HG03045 (cell line): ENCODE results near the gene DAAM2.

Experiments used
- ATAC-seq: cut with Tn5 transposase; IDR thresholded peaks from one replicate; pipeline ENCODE4 v1.9.1; 2021; ENCODE audit warnings: mild to moderate bottlenecking, moderate library complexity; ENCODE audit not compliant: unreplicated experiment

The DAAM2 gene

GRCh38 chr6:39816747-39817146, 24.6 kb downstream of the DAAM2 start:
- ATAC-seq: no peak

GRCh38 chr6:39818695-39819094, 26.5 kb downstream of the DAAM2 start:
- ATAC-seq: no peak

GRCh38 chr6:39819228-39819627, 27.1 kb downstream of the DAAM2 start:
- no peak for ATAC-seq

- ATAC-seq: no peak
These were observed 27.5 kb downstream of the DAAM2 start for GRCh38 chr6:39819676-39820075.

- no peak for ATAC-seq
These were observed 28.4 kb downstream of the DAAM2 start for GRCh38 chr6:39820553-39820952.

GRCh38 chr6:39821046-39821740, 29.0 kb downstream of the DAAM2 start:
- no peak for ATAC-seq

GRCh38 chr6:39821742-39822532, 29.8 kb downstream of the DAAM2 start:
- no peak for ATAC-seq

- no peak for ATAC-seq
These were observed 31.0 kb downstream of the DAAM2 start for GRCh38 chr6:39822846-39823815.

- ATAC-seq: no peak
These were observed 32.1 kb downstream of the DAAM2 start for GRCh38 chr6:39824030-39824926.

GRCh38 chr6:39829331-39829730, 37.2 kb downstream of the DAAM2 start:
- no peak for ATAC-seq

- ATAC-seq: no peak
These were observed 38.3 kb downstream of the DAAM2 start for GRCh38 chr6:39830444-39830843.

- no peak for ATAC-seq
These were observed 39.5 kb downstream of the DAAM2 start for GRCh38 chr6:39831701-39832100.

GRCh38 chr6:39834278-39834677, 42.1 kb downstream of the DAAM2 start:
- no peak for ATAC-seq

- no peak for ATAC-seq
These were observed 42.7 kb downstream of the DAAM2 start for GRCh38 chr6:39834866-39835265.

- no peak for ATAC-seq
These were observed 43.7 kb downstream of the DAAM2 start for GRCh38 chr6:39835821-39836295.

GRCh38 chr6:39836606-39837005, 44.4 kb downstream of the DAAM2 start:
- ATAC-seq: no peak

- no peak for ATAC-seq
These were observed 47.3 kb downstream of the DAAM2 start for GRCh38 chr6:39839445-39839844.

- ATAC-seq: no peak
These were observed 48.6 kb downstream of the DAAM2 start for GRCh38 chr6:39840781-39841180.

GRCh38 chr6:39841291-39841690, 49.1 kb downstream of the DAAM2 start:
- ATAC-seq: no peak

GRCh38 chr6:39841923-39842322, 49.7 kb downstream of the DAAM2 start:
- no peak for ATAC-seq
